Vagina (tissue), 2 donors: ENCODE data around the gene TRIM47. TPM values are rescaled to one million over a fixed set of nuclear protein-coding genes. Genes with fewer than 3 reads are reported as not detected.

Experiments
- DNase-seq, 2 donors: peaks; one replicate each; pipeline ENCODE4 v3.0.0-alpha.2; 2017; ENCODE audit errors: extremely low spot score in 2 of 2
- H3K27ac ChIP-seq: fragments of 200-600 bp; sonication (generic); one replicate; pipeline ENCODE4 v1.5.1; 2019
- H3K27me3 ChIP-seq: fragments of 200-600 bp; sonication (generic); one replicate; pipeline ENCODE4 v1.5.1; 2019
- H3K36me3 ChIP-seq, 2 donors: fragments of 200-600 bp; sonication (generic); one replicate each; pipeline ENCODE4 v1.5.1; 2017 to 2019
- H3K4me1 ChIP-seq: fragments of 200-600 bp; sonication (generic); one replicate; pipeline ENCODE4 v1.5.1; 2019
- H3K4me3 ChIP-seq, 2 donors: fragments of 200-600 bp; sonication (generic); 1 replicate in 1 of 2; 2 replicates in 1 of 2; pipeline ENCODE4 v1.5.1; 2016 to 2019
- H3K9me3 ChIP-seq: fragments of 200-600 bp; sonication (generic); one replicate; pipeline ENCODE4 v1.5.1; 2019
- POLR2A ChIP-seq, 2 donors: fragments of 450-650 bp; IDR thresholded peaks; one replicate each; pipeline ENCODE4 v1.6.1; 2017; ENCODE audit warnings: antibody characterized with exemption in 2 of 2, mild to moderate bottlenecking in 2 of 2, moderate library complexity in 2 of 2
- POLR2AphosphoS5 ChIP-seq, 2 donors: sonication (generic); formaldehyde crosslinking; IDR thresholded peaks; one replicate each; pipeline ENCODE4 v1.9.0; 2017; ENCODE audit warnings: antibody characterized with exemption in 2 of 2, mild to moderate bottlenecking in 2 of 2, low read depth in 1 of 2; ENCODE audit not compliant: insufficient read depth in 1 of 2
- intact Hi-C: fragments of 100-400 bp; cut with DNase I; formaldehyde crosslinking; loops from one replicate; pipeline ENCODE4 v1.15.1; 2023
- total RNA-seq: library from RNA; depleted of rRNA; stranded (reverse); fragments of >200 nt; gene quantifications from one replicate; pipeline ENCODE4 v1.2.3, GENCODE V29; 2016
- TF ChIP-seq, protein P1 (sequence below), 3 experiments: fragments of 450-650 bp in 2 of 3; fragments of 200-600 bp in 1 of 3; sonication (generic) in 1 of 3; IDR thresholded peaks; one replicate each; pipeline ENCODE4 v1.5.1; 2017 to 2019; ENCODE audit warnings: antibody characterized with exemption in 3 of 3, mild to moderate bottlenecking in 2 of 3, moderate library complexity in 2 of 3

Gene TRIM47
- total RNA-seq, 1 donor from 2014 or later, result 63.3 TPM

DNA sequence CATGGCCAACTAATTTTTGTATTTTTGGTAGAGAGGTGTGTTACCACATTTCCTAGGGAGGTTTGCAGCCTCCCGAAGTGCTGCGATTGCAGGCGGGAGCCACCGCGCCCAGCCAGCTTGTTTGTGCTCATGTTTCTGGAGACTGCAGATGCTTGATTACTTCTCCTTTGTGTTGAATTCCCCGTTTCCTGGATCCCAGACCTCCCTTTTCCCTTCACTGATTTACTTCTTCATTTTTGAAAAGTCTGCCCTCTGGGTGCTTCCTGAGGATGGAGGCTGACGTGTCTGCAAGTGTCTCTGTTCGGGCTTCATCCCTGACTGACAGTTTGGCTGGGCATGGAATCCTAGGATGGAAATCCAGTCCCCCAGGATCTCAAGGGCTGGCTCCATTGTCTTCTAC lies 7.0 kb upstream of the TRIM47 start:
- Histone ChIP-seq H3K9me3 (no peaks in the 10 kb centered on the region), H3K4me1 (peaks cover 6% of the 10 kb centered on the region), H3K36me3 (no peaks in the 10 kb centered on the region), H3K27me3 (no peaks in the 10 kb centered on the region), H3K4me3 (no peak overlapping the region), H3K27ac (no peak overlapping the region)
- no peak for DNase-seq
- intact Hi-C loops, result no loop called here
- TF ChIP-seq, protein P1, sequence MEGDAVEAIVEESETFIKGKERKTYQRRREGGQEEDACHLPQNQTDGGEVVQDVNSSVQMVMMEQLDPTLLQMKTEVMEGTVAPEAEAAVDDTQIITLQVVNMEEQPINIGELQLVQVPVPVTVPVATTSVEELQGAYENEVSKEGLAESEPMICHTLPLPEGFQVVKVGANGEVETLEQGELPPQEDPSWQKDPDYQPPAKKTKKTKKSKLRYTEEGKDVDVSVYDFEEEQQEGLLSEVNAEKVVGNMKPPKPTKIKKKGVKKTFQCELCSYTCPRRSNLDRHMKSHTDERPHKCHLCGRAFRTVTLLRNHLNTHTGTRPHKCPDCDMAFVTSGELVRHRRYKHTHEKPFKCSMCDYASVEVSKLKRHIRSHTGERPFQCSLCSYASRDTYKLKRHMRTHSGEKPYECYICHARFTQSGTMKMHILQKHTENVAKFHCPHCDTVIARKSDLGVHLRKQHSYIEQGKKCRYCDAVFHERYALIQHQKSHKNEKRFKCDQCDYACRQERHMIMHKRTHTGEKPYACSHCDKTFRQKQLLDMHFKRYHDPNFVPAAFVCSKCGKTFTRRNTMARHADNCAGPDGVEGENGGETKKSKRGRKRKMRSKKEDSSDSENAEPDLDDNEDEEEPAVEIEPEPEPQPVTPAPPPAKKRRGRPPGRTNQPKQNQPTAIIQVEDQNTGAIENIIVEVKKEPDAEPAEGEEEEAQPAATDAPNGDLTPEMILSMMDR (IDR thresholded peaks at IDR 0.05), result no peak
- TF ChIP-seq POLR2AphosphoS5 (IDR thresholded peaks at IDR 0.05; ENCODE audit: insufficient read depth in 1 of 2, low read depth in 1 of 2) (no peak), POLR2A (IDR thresholded peaks at IDR 0.05) (no peak)

- intact Hi-C loops, result no loop called here
- Histone ChIP-seq H3K4me1 (peaks cover 8% of the 10 kb centered on the region), H3K27me3 (no peaks in the 10 kb centered on the region), H3K9me3 (no peaks in the 10 kb centered on the region), H3K4me3 (no peak overlapping the region), H3K27ac (no peak overlapping the region), H3K36me3 (no peaks in the 10 kb centered on the region)
- TF ChIP-seq POLR2A (IDR thresholded peaks at IDR 0.05) (no peak), POLR2AphosphoS5 (IDR thresholded peaks at IDR 0.05; ENCODE audit: insufficient read depth in 1 of 2, low read depth in 1 of 2) (no peak)
- TF ChIP-seq, protein P1 (IDR thresholded peaks at IDR 0.05), result no peak
- DNase-seq, result no peak
Observed at GRCh38 chr17:75881678-75882454, 3.5 kb upstream of the TRIM47 start.

- Histone ChIP-seq H3K4me3 (no peak overlapping the region), H3K27me3 (no peaks in the 10 kb centered on the region), H3K36me3 (peaks cover 0 to 5% of the 10 kb centered on the region in 2 donors), H3K9me3 (no peaks in the 10 kb centered on the region), H3K4me1 (peaks cover 24% of the 10 kb centered on the region), H3K27ac (no peak overlapping the region)
- no peak for TF ChIP-seq POLR2AphosphoS5 (IDR thresholded peaks at IDR 0.05; ENCODE audit: insufficient read depth in 1 of 2, low read depth in 1 of 2)
- intact Hi-C loops, result no loop called here
- DNase-seq, result no peak
Observed at GRCh38 chr17:75880266-75880665, 1.9 kb upstream of the TRIM47 start.

DNA sequence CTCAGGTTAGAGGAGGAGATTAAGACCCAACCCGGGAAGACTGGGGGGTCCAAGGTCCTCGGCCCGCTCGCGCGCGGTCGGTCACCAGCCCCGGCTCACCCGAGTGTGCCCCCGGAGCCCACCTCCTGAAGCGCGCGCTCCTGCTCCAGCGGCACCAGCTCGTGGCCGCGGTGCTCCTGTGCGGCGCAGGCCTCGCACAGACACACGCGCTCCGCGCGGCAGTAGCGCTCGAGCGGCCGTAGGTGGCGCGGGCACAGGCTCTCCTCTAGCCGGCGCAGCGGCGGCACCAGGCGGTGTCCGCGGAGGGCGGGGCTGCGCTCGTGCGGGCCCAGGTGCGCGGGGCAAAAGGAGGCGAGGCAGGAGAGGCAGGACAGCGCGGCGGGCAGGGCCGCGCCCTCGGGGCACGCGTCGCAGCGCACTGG lies 618 bp downstream of the TRIM47 start:
- H3K27ac ChIP-seq, result peak overlapping the region; percentile 99
- H3K27me3 ChIP-seq, result no peaks in the 10 kb centered on the region
- peaks cover 0 to 22% of the 10 kb centered on the region in 2 donors for H3K36me3 ChIP-seq
- H3K4me1 ChIP-seq, result peaks cover 49% of the 10 kb centered on the region
- no peak for DNase-seq
- intact Hi-C loops, result loop anchor here (1.0 to 10.0 kb wide), 3 partner anchors 8 to 113 kb away; partner anchors contain the start of genes GALK1 and WBP2
- no peaks in the 10 kb centered on the region for H3K9me3 ChIP-seq
- peak overlapping the region; percentile 66 to 83 for H3K4me3 ChIP-seq
- TF ChIP-seq POLR2AphosphoS5 (IDR thresholded peaks at IDR 0.05; ENCODE audit: insufficient read depth in 1 of 2, low read depth in 1 of 2), result no peak
- no peak for TF ChIP-seq POLR2A (IDR thresholded peaks at IDR 0.05)
- TF ChIP-seq, protein P1 (IDR thresholded peaks at IDR 0.05), result no peak

DNA sequence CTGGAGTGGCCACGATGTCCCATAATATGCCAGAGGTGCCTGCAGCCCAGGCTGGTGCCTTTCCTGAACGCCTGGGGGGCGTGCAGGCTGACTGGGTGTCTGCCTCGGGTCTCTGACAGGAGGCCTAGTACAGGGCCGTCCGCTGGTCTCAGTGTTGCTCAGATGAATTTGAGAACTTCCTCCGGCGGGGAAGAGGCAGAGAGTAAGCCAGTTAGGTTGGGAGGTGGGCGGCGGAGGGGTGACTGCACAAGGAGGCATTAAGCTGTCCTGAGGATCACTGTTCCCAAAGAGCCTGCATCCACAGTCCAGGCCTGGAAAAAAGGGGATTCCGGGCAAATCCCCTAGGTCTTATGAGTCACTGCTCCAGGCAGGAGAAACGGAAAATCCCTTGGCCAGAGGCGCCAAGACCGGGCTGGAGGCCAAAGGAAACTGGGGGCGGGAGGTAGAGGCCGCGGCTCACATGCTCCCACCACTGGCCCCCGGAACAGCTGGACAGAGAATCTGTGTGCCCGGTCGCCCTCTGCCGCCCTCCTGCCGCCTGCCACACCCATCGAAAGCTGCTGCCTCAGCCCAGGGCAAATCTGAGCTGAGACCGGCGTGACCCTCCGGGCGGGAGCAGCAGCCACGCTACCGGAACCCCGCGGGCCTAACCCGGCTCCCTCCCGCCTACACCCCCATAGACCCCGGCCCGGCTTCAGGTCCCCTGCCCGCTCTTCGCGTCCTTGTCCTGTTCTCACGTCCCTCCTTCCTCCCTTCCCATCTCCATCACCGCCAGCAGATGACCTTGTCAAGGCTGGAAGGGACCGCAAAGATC lies 1.2 kb downstream of the TRIM47 start:
- peaks cover 55% of the 10 kb centered on the region for H3K4me1 ChIP-seq
- no peaks in the 10 kb centered on the region for H3K27me3 ChIP-seq
- TF ChIP-seq, protein P1 (IDR thresholded peaks at IDR 0.05), result peak in 2 of 3 experiments; percentile 20 to 37
- TF ChIP-seq POLR2AphosphoS5 (IDR thresholded peaks at IDR 0.05; ENCODE audit: insufficient read depth in 1 of 2, low read depth in 1 of 2) (peak; percentile 89 to 95), POLR2A (IDR thresholded peaks at IDR 0.05) (peak in 1 of 2 donors; percentile 46)
- peaks cover 0 to 22% of the 10 kb centered on the region in 2 donors for H3K36me3 ChIP-seq
- H3K4me3 ChIP-seq, result peak overlapping the region; percentile 66 to 83
- peak overlapping the region; percentile 99 for H3K27ac ChIP-seq
- DNase-seq, result no peak
- no peaks in the 10 kb centered on the region for H3K9me3 ChIP-seq
- intact Hi-C loops, result loop anchor here (1.0 to 10.0 kb wide), 3 partner anchors 8 to 112 kb away; partner anchors contain the start of genes GALK1 and WBP2
